Stimulated activated CD4-positive, alpha-beta T cell treated with anti-CD3 and anti-CD28 coated beads, Interleukin-1b, Interleukin-23, amount 100 ng/mL, for 1 hour (primary cell): ENCODE results near the gene FCHO1.

ENCODE experiments used
- DNase-seq, 2 donors: peaks; one replicate each; pipeline ENCODE4 v3.0.0-alpha.2; 2020; ENCODE audit warnings: low read depth in 2 of 2

Gene FCHO1

GRCh38 chr19:17733127-17733526, 18.1 kb upstream of the FCHO1 start:
- DNase-seq = no peak

- DNase-seq = no peak
These were observed 17.1 kb upstream of the FCHO1 start for GRCh38 chr19:17734146-17734545.

- DNase-seq = no peak
These were observed 15.9 kb upstream of the FCHO1 start for GRCh38 chr19:17735410-17735809.

- DNase-seq = no peak
These were observed 13.6 kb upstream of the FCHO1 start for GRCh38 chr19:17737690-17738153.

GRCh38 chr19:17739121-17739875, 12.0 kb upstream of the FCHO1 start:
- DNase-seq = no peak

GRCh38 chr19:17741456-17741855, 9.8 kb upstream of the FCHO1 start:
- DNase-seq = no peak

GRCh38 chr19:17743874-17744580, 7.2 kb upstream of the FCHO1 start:
- DNase-seq = no peak

GRCh38 chr19:17747205-17748098, 3.8 kb upstream of the FCHO1 start:
- peak; percentile 88 for DNase-seq

- no peak for DNase-seq
These were observed 2.2 kb upstream of the FCHO1 start for GRCh38 chr19:17748884-17749638.

GRCh38 chr19:17749912-17750317, 1.4 kb upstream of the FCHO1 start:
- no peak for DNase-seq

- no peak for DNase-seq
These were observed 616 bp downstream of the FCHO1 start for GRCh38 chr19:17751912-17752273.

GRCh38 chr19:17752865-17753639, 1.8 kb downstream of the FCHO1 start:
- no peak for DNase-seq

- no peak for DNase-seq
These were observed 2.7 kb downstream of the FCHO1 start for GRCh38 chr19:17753976-17754375.

GRCh38 chr19:17754634-17755442, 3.6 kb downstream of the FCHO1 start:
- DNase-seq = no peak

GRCh38 chr19:17755443-17755890, 4.2 kb downstream of the FCHO1 start:
- DNase-seq = no peak

GRCh38 chr19:17755977-17756670, 4.8 kb downstream of the FCHO1 start:
- DNase-seq = no peak

GRCh38 chr19:17757125-17757524, 5.8 kb downstream of the FCHO1 start:
- no peak for DNase-seq

GRCh38 chr19:17758515-17758914, 7.2 kb downstream of the FCHO1 start:
- no peak for DNase-seq

GRCh38 chr19:17761148-17761547, 9.9 kb downstream of the FCHO1 start:
- no peak for DNase-seq
